A673 (cell line): ENCODE measurements around the gene CAMK1.

Source experiments
- EZH2 ChIP-seq: fragments of 200-600 bp; sonication (generic); IDR thresholded peaks from 2 replicates; pipeline ENCODE4 v1.6.1; 2017; ENCODE audit warnings: borderline replicate concordance, low read depth, mild to moderate bottlenecking, mixed read lengths, antibody characterized with exemption, low read length; ENCODE audit not compliant: poor library complexity, severe bottlenecking
- TF ChIP-seq, protein P1 (sequence below): fragments of 300-800, 200-600 bp; sonication (generic); conservative IDR thresholded peaks from 2 replicates; pipeline ENCODE4 v1.5.1; 2017; ENCODE audit warnings: low read depth, mild to moderate bottlenecking, antibody characterized with exemption, low read length, moderate library complexity, mixed read lengths

DNA sequence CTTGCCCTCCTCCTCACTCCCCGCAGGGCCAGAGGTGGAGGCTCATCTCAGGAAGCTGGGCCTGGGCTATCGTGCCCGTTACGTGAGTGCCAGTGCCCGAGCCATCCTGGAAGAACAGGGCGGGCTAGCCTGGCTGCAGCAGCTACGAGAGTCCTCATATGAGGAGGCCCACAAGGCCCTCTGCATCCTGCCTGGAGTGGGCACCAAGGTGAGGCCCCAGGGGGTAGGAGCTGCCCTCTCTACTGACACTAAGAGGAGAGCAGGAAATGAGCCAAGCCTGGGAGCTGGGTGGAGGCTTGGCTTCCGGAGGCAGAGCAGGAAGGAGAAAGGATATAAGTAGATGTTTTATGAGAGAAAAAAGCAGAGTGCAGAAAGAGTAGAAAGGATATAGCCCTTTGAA lies 15.1 kb downstream of the CAMK1 start:
- TF ChIP-seq, protein P1, sequence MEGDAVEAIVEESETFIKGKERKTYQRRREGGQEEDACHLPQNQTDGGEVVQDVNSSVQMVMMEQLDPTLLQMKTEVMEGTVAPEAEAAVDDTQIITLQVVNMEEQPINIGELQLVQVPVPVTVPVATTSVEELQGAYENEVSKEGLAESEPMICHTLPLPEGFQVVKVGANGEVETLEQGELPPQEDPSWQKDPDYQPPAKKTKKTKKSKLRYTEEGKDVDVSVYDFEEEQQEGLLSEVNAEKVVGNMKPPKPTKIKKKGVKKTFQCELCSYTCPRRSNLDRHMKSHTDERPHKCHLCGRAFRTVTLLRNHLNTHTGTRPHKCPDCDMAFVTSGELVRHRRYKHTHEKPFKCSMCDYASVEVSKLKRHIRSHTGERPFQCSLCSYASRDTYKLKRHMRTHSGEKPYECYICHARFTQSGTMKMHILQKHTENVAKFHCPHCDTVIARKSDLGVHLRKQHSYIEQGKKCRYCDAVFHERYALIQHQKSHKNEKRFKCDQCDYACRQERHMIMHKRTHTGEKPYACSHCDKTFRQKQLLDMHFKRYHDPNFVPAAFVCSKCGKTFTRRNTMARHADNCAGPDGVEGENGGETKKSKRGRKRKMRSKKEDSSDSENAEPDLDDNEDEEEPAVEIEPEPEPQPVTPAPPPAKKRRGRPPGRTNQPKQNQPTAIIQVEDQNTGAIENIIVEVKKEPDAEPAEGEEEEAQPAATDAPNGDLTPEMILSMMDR = no peak
- no peak for TF ChIP-seq EZH2
